KMS-11 (cell line): ENCODE data around the gene KSR2.

Experiments
- H2AFZ ChIP-seq: fragments of 200-600 bp; sonication (generic); 2 replicates; pipeline ENCODE4 v1.6.1; 2016; ENCODE audit warnings: antibody characterized with exemption, mixed run types, low read depth
- H3K27ac ChIP-seq: fragments of 200-600 bp; sonication (generic); 2 replicates; pipeline ENCODE4 v1.6.1; 2016; ENCODE audit warnings: mild to moderate bottlenecking, mixed run types
- H3K27me3 ChIP-seq: fragments of 200-600 bp; sonication (generic); 2 replicates; pipeline ENCODE4 v1.6.1; 2017; ENCODE audit warnings: mild to moderate bottlenecking, low read depth, mixed run types, moderate library complexity; ENCODE audit not compliant: insufficient read depth
- H3K36me3 ChIP-seq: fragments of 200-600 bp; sonication (generic); 2 replicates; pipeline ENCODE4 v1.6.1; 2017; ENCODE audit warnings: mild to moderate bottlenecking, mixed run types; ENCODE audit not compliant: insufficient read depth
- H3K4me1 ChIP-seq: fragments of 200-600 bp; sonication (generic); 2 replicates; pipeline ENCODE4 v1.6.1; 2016; ENCODE audit warnings: mild to moderate bottlenecking, low read depth, mixed run types; ENCODE audit not compliant: poor library complexity, severe bottlenecking
- H3K4me2 ChIP-seq: fragments of 200-600 bp; sonication (generic); 2 replicates; pipeline ENCODE4 v1.7.0; 2016; ENCODE audit warnings: mild to moderate bottlenecking, mixed run types
- H3K4me3 ChIP-seq: fragments of 200-600 bp; sonication (generic); IDR thresholded peaks from 2 replicates; pipeline ENCODE4 v1.6.1; 2017; ENCODE audit warnings: low read depth, low read length, mixed read lengths; ENCODE audit not compliant: insufficient read depth
- H3K79me2 ChIP-seq: fragments of 200-600 bp; sonication (generic); 2 replicates; pipeline ENCODE4 v1.6.1; 2016; ENCODE audit warnings: low read depth, mixed run types; ENCODE audit not compliant: insufficient read depth
- H3K9ac ChIP-seq: fragments of 200-600 bp; sonication (generic); 2 replicates; pipeline ENCODE4 v1.6.1; 2016; ENCODE audit warnings: mild to moderate bottlenecking, mixed run types
- H4K20me1 ChIP-seq: fragments of 200-600 bp; sonication (generic); 2 replicates; pipeline ENCODE4 v1.6.1; 2016; ENCODE audit warnings: mild to moderate bottlenecking, mixed run types; ENCODE audit not compliant: insufficient read depth
- TF ChIP-seq, protein P1 (sequence below): fragments of 200-600 bp; sonication (generic); conservative IDR thresholded peaks from 2 replicates; pipeline ENCODE4 v1.6.1; 2017; ENCODE audit warnings: low read depth, mild to moderate bottlenecking, antibody characterized with exemption, low read length, moderate library complexity, mixed read lengths

KSR2 gene

DNA sequence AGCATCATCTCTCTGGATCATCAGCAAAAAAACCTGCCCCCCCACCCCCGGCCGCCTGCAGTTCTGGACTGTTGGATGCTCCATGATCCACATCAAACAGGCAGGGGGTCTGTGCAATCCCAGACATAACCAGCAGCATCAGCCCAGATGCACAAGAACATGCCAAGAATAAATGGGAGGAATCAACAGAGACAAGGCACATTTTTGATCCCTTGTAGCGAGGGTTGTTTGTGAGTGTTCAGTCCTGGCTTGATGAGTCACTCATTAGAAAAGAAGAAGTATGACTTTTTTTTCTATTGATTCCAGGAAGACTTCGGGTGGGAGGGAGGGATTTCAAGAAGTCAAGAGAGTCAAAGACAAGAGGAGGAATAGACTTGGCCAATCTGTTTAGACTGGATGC lies 244.2 kb downstream of the KSR2 start:
- H3K79me2 ChIP-seq = no peaks in the 10 kb centered on the region
- no peaks in the 10 kb centered on the region for H3K4me1 ChIP-seq
- no peak overlapping the region for H3K4me2 ChIP-seq
- H3K4me3 ChIP-seq = no peak overlapping the region
- H2AFZ ChIP-seq = no peak overlapping the region
- H3K36me3 ChIP-seq = no peaks in the 10 kb centered on the region
- H3K27ac ChIP-seq = no peak overlapping the region
- no peaks in the 10 kb centered on the region for H4K20me1 ChIP-seq
- TF ChIP-seq, protein P1, sequence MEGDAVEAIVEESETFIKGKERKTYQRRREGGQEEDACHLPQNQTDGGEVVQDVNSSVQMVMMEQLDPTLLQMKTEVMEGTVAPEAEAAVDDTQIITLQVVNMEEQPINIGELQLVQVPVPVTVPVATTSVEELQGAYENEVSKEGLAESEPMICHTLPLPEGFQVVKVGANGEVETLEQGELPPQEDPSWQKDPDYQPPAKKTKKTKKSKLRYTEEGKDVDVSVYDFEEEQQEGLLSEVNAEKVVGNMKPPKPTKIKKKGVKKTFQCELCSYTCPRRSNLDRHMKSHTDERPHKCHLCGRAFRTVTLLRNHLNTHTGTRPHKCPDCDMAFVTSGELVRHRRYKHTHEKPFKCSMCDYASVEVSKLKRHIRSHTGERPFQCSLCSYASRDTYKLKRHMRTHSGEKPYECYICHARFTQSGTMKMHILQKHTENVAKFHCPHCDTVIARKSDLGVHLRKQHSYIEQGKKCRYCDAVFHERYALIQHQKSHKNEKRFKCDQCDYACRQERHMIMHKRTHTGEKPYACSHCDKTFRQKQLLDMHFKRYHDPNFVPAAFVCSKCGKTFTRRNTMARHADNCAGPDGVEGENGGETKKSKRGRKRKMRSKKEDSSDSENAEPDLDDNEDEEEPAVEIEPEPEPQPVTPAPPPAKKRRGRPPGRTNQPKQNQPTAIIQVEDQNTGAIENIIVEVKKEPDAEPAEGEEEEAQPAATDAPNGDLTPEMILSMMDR = no peak
- H3K9ac ChIP-seq = no peak overlapping the region
- H3K27me3 ChIP-seq = no peaks in the 10 kb centered on the region

DNA sequence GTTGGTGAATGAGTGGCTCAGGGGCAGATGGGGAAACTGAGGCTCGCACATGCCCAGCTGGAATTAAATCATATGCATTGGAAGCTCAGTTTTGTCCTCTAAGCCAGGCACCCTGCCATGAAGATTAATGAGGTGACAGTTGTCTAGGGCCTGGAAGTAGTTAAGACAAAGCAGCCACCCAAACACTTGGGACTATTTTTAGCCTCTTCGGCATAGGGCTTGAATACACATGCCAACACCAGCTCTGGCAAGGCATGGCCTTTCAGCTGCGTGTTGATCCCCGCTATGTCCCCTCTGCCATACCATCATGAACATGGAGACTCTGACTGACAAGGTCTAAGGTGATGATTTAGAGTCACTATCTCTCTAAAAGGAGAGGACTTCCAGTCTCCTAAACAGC lies 250.2 kb downstream of the KSR2 start:
- no peak overlapping the region for H3K27ac ChIP-seq
- no peak overlapping the region for H3K4me3 ChIP-seq
- no peaks in the 10 kb centered on the region for H3K27me3 ChIP-seq
- H3K79me2 ChIP-seq = no peaks in the 10 kb centered on the region
- no peaks in the 10 kb centered on the region for H3K4me1 ChIP-seq
- H2AFZ ChIP-seq = no peak overlapping the region
- no peak overlapping the region for H3K9ac ChIP-seq
- no peaks in the 10 kb centered on the region for H4K20me1 ChIP-seq
- no peaks in the 10 kb centered on the region for H3K36me3 ChIP-seq
- TF ChIP-seq, protein P1 = no peak
- no peak overlapping the region for H3K4me2 ChIP-seq

DNA sequence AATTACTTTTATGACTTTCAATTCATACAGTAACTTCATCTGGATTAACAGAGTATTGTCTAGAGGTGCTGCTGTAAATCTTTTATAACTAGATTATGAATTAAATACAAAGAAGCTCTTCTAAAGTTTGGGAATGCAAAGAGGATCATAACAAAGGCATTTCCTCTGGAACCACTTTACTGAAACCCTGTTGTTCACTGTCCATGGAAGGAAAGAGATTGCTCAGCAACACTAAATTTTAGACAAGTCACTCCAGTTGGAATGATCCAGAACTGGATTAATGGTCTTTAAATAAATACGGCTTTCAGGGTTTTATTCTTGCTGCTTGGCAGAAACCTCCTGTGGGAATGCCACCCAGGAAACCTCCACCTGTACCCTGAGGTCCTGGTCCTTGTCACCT lies 250.6 kb downstream of the KSR2 start:
- Histone ChIP-seq H4K20me1 (no peaks in the 10 kb centered on the region), H3K4me1 (no peaks in the 10 kb centered on the region), H2AFZ (no peak overlapping the region), H3K4me3 (no peak overlapping the region), H3K27ac (no peak overlapping the region), H3K79me2 (no peaks in the 10 kb centered on the region), H3K36me3 (no peaks in the 10 kb centered on the region), H3K9ac (no peak overlapping the region), H3K4me2 (no peak overlapping the region), H3K27me3 (no peaks in the 10 kb centered on the region)
- TF ChIP-seq, protein P1 = no peak

DNA sequence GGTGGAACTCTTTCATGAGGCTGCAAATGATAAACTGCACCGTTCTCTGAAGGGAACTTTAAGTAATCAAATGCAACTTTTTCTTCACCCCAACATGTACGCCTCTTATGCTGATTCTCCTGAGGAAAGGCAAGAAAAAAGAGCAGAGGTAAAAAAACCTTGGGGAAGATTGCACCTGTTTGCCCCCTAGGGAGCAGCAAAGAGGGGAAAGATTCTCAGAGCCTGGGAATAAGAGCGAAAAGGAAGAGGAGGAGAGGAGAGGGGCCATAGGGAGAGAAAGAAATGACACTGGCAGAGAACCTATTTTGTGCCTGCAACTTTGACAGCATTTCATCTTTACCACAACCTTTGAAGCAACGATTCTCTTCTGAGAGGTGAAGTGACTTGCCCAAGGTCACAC lies 254.6 kb downstream of the KSR2 start:
- Histone ChIP-seq H4K20me1 (no peaks in the 10 kb centered on the region), H3K4me1 (no peaks in the 10 kb centered on the region), H3K4me2 (no peak overlapping the region), H3K36me3 (no peaks in the 10 kb centered on the region), H3K27ac (no peak overlapping the region), H3K4me3 (no peak overlapping the region), H3K79me2 (no peaks in the 10 kb centered on the region), H3K9ac (no peak overlapping the region), H3K27me3 (no peaks in the 10 kb centered on the region), H2AFZ (no peak overlapping the region)
- TF ChIP-seq, protein P1 = no peak

DNA sequence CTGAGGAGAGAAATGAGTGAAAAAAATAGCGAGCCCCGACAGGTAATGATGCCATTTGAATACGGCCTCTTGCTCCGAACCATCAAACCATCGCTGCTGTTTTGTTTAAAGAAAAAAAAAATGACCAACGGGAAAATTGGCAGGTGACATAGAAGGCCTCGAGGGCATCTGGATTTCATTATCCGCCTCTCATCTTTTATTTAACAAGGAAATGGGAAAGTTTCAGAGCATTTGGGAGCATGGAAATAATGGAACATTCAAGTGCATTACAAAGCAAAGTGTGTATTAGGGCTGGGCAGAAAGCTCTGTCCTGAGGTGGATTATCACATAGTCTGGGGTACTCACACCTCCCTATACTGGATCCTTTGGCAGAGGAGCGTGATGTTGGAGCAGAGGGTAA lies 258.7 kb downstream of the KSR2 start:
- H3K4me1 ChIP-seq = no peaks in the 10 kb centered on the region
- H2AFZ ChIP-seq = no peak overlapping the region
- H3K79me2 ChIP-seq = no peaks in the 10 kb centered on the region
- H3K27me3 ChIP-seq = no peaks in the 10 kb centered on the region
- no peak overlapping the region for H3K4me3 ChIP-seq
- no peak overlapping the region for H3K4me2 ChIP-seq
- TF ChIP-seq, protein P1 = no peak
- no peak overlapping the region for H3K9ac ChIP-seq
- H3K27ac ChIP-seq = no peak overlapping the region
- H4K20me1 ChIP-seq = no peaks in the 10 kb centered on the region
- H3K36me3 ChIP-seq = no peaks in the 10 kb centered on the region
